Neural progenitor cell (in vitro differentiated cells): ENCODE measurements around the gene YAP1.

ENCODE experiments used
- CTCF ChIP-seq: fragments of 200-600 bp; sonication (generic); IDR thresholded peaks from 2 replicates; pipeline ENCODE4 v1.5.1; 2017; ENCODE audit warnings: antibody characterized with exemption, mild to moderate bottlenecking
- EZH2 ChIP-seq: fragments of 200-600 bp; sonication (generic); IDR thresholded peaks from 2 replicates; pipeline ENCODE4 v1.6.1; 2017; ENCODE audit warnings: antibody characterized with exemption, mild to moderate bottlenecking, moderate library complexity
- EZH2phosphoT487 ChIP-seq: fragments of 200-600 bp; sonication (generic); IDR thresholded peaks from 2 replicates; pipeline ENCODE4 v1.6.1; 2017; ENCODE audit warnings: antibody characterized with exemption

- TF ChIP-seq CTCF (no peak), EZH2 (no peak), EZH2phosphoT487 (no peak)
Observed at GRCh38 chr11:102108734-102109440, 1.4 kb upstream of the YAP1 start.
